Fibroblast of pulmonary artery (primary cell): Measurements from ENCODE around the gene TAS1R3.
"Not testable (repeated sequence)": the region's sequence is repeated elsewhere in the genome, so short reads cannot be mapped to it uniquely, and the experiment has no call there.

Experiments used
- DNase-seq: peaks from one replicate; pipeline ENCODE4 v3.0.0-alpha.2; 2010; ENCODE audit warnings: low read depth
- H3K4me3 ChIP-seq: replicated peaks from 2 replicates; pipeline ENCODE4 v1.5.1; 2011; ENCODE audit warnings: low read depth, mild to moderate bottlenecking, control low read depth, low read length, moderate library complexity
- CTCF ChIP-seq: IDR thresholded peaks from 2 replicates; pipeline ENCODE4 v1.5.1; 2011; ENCODE audit warnings: mild to moderate bottlenecking, control low read depth, low read length, inconsistent platforms; ENCODE audit errors: missing control alignments

The TAS1R3 gene

GRCh38 chr1:1312450-1313314 lies 18.4 kb upstream of the TAS1R3 start:
- H3K4me3 ChIP-seq, result no peak overlapping the region
- TF ChIP-seq CTCF, result no peak
- DNase-seq, result no peak

GRCh38 chr1:1313500-1314236 lies 17.4 kb upstream of the TAS1R3 start:
- H3K4me3 ChIP-seq, result no peak overlapping the region
- TF ChIP-seq CTCF, result no peak

GRCh38 chr1:1314237-1314586 lies 16.9 kb upstream of the TAS1R3 start:
- DNase-seq, result no peak
- H3K4me3 ChIP-seq, result no peak overlapping the region
- no peak for TF ChIP-seq CTCF

More at GRCh38 chr1:1313500-1314236, 17.4 kb upstream of the TAS1R3 start:
- no peak for DNase-seq

- no peak for DNase-seq
- TF ChIP-seq CTCF, result no peak
- no peak overlapping the region for H3K4me3 ChIP-seq
These were observed 16.3 kb upstream of the TAS1R3 start for GRCh38 chr1:1314678-1315335.

GRCh38 chr1:1315435-1315954 lies 15.6 kb upstream of the TAS1R3 start:
- H3K4me3 ChIP-seq, result no peak overlapping the region
- no peak for DNase-seq
- no peak for TF ChIP-seq CTCF

GRCh38 chr1:1316199-1316598 lies 14.9 kb upstream of the TAS1R3 start:
- H3K4me3 ChIP-seq, DNase-seq: not testable (repeated sequence)

- TF ChIP-seq CTCF, result no peak
- DNase-seq, result no peak
- H3K4me3 ChIP-seq, result no peak overlapping the region
These were observed 13.7 kb upstream of the TAS1R3 start for GRCh38 chr1:1317420-1317819.
